GM18498 (cell line): Measurements from ENCODE around the gene XKR3.
"Not testable (repeated sequence)": the region's sequence is repeated elsewhere in the genome, so short reads cannot be mapped to it uniquely, and the experiment has no call there.

Experiments
- ATAC-seq: cut with Tn5 transposase; IDR thresholded peaks from one replicate; pipeline ENCODE4 v1.9.1; 2021; ENCODE audit warnings: mild to moderate bottlenecking, moderate library complexity; ENCODE audit not compliant: unreplicated experiment

Gene XKR3

GRCh38 chr22:16748160-16748929 lies 76.9 kb downstream of the XKR3 start:
- not testable (repeated sequence) for ATAC-seq

GRCh38 chr22:16747266-16748159 lies 77.7 kb downstream of the XKR3 start:
- ATAC-seq: not testable (repeated sequence)

- ATAC-seq: not testable (repeated sequence)
Measured at GRCh38 chr22:16734271-16734670, 90.9 kb downstream of the XKR3 start.
